ENCODE data around the gene BOK.

DNA sequence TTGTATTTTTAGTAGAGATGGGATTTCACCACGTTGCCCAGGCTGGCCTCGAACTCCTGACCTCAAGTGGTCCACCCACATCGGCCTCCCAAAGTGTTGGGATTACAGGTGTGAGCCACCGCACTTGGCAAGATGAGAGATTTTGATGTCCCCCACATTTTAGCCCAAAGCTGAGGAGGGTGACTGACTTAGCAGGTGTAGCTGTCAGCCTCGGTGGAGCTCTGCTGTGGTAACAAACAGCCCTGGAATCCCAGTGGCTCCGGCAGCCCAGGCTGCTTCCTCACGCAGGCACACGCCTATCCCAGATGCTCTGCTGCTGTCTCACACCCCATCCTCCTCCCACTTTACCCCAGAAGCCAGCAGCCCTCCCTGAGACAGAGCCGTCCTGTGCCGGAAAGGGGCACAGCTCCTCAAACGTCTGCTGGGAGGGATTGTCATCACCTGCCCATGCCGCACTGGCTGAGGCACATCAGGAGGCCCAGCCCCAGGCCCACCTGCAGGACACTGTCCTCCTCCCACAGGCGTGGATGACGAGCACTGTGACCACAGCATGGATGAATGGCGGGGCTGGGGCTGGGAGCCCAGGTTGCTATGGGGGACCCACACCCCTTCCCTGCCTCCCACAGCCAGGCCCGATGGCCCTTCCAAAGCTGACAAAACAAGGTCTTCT lies 10.6 kb upstream of the BOK start:
- TF ChIP-seq, protein P1, sequence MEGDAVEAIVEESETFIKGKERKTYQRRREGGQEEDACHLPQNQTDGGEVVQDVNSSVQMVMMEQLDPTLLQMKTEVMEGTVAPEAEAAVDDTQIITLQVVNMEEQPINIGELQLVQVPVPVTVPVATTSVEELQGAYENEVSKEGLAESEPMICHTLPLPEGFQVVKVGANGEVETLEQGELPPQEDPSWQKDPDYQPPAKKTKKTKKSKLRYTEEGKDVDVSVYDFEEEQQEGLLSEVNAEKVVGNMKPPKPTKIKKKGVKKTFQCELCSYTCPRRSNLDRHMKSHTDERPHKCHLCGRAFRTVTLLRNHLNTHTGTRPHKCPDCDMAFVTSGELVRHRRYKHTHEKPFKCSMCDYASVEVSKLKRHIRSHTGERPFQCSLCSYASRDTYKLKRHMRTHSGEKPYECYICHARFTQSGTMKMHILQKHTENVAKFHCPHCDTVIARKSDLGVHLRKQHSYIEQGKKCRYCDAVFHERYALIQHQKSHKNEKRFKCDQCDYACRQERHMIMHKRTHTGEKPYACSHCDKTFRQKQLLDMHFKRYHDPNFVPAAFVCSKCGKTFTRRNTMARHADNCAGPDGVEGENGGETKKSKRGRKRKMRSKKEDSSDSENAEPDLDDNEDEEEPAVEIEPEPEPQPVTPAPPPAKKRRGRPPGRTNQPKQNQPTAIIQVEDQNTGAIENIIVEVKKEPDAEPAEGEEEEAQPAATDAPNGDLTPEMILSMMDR (IDR thresholded peaks at IDR 0.05 in 2 of 3, conservative IDR thresholded peaks at IDR 0.05 in 1 of 3; ENCODE audit: control insufficient read depth in 2 of 3, extremely low read depth in 1 of 3, insufficient read depth in 1 of 3, low read depth in 3 of 3, low read length in 3 of 3), result no peak
- TF ChIP-seq RELA (IDR thresholded peaks at IDR 0.05; ENCODE audit: borderline replicate concordance, partially characterized antibody) (no peak), ZNF207 (IDR thresholded peaks at IDR 0.05; ENCODE audit: borderline replicate concordance) (no peak), ZNF274 (IDR thresholded peaks at IDR 0.05; ENCODE audit: insufficient read depth, insufficient read length) (no peak), SP1 (IDR thresholded peaks at IDR 0.05; ENCODE audit: low read depth, low read length) (no peak), POLR2AphosphoS2 (IDR thresholded peaks at IDR 0.05; ENCODE audit: low read depth, low read length) (no peak), SREBF1 (IDR thresholded peaks at IDR 0.05; ENCODE audit: low read length) (no peak), STAT3 (IDR thresholded peaks at IDR 0.05; ENCODE audit: low read depth, low read length) (no peak)

Data from GM12878 (cell line).